Hepatocyte (in vitro differentiated cells): ENCODE data around the gene PAN2.

Source experiments
- CTCF ChIP-seq: fragments of 200-600 bp; sonication (generic); IDR thresholded peaks from 2 replicates; pipeline ENCODE4 v1.5.1; 2016; ENCODE audit warnings: antibody characterized with exemption, mild to moderate bottlenecking; ENCODE audit not compliant: poor library complexity
- EZH2 ChIP-seq: fragments of 200-600 bp; sonication (generic); IDR thresholded peaks from 2 replicates; pipeline ENCODE4 v1.6.1; 2016; ENCODE audit warnings: antibody characterized with exemption, mild to moderate bottlenecking, borderline replicate concordance

- TF ChIP-seq CTCF (no peak), EZH2 (no peak)
Measured at GRCh38 chr12:56341616-56342015, 7.8 kb upstream of the PAN2 start.
